Cardiac muscle cell (in vitro differentiated cells and primary cell): Measurements from ENCODE around the gene GASK1A. TPM values are rescaled to one million over a fixed set of nuclear protein-coding genes. Genes with fewer than 3 reads are reported as not detected.

ENCODE experiments used
- DNase-seq, 2 donors: peaks; one replicate each; pipeline versions ENCODE4 v3.0.0 to v3.0.0-alpha.2; 2010 to 2017; ENCODE audit warnings: low read depth in 1 of 2, low spot score in 1 of 2
- H3K27ac ChIP-seq: fragments of 200-600 bp; sonication (generic); 2 replicates; pipeline ENCODE4 v1.5.1; 2016
- H3K27me3 ChIP-seq: fragments of 200-600 bp; sonication (generic); 2 replicates; pipeline ENCODE4 v1.6.0; 2016; ENCODE audit warnings: control low read depth
- H3K36me3 ChIP-seq: fragments of 200-600 bp; sonication (generic); 2 replicates; pipeline ENCODE4 v1.5.1; 2016; ENCODE audit warnings: control low read depth
- H3K4me1 ChIP-seq: fragments of 200-600 bp; sonication (generic); 2 replicates; pipeline ENCODE4 v1.8.1; 2017; ENCODE audit warnings: low read depth, mild to moderate bottlenecking, mixed run types
- H3K4me3 ChIP-seq: fragments of 200-600 bp; sonication (generic); 2 replicates; pipeline ENCODE4 v1.5.1; 2016; ENCODE audit warnings: mild to moderate bottlenecking
- H3K9me3 ChIP-seq: fragments of 200-600 bp; sonication (generic); 2 replicates; pipeline ENCODE4 v1.5.1; 2017; ENCODE audit warnings: low read depth, mild to moderate bottlenecking, control low read depth
- CTCF ChIP-seq: IDR thresholded peaks from 2 replicates; pipeline ENCODE4 v1.5.1; 2012; ENCODE audit warnings: low read depth, mild to moderate bottlenecking, low read length
- polyA plus RNA-seq: library from polyadenylated mRNA; unstranded; fragments of >200 nt; fragmentation: Nextera tagmentation; extraction: Ambion mirVana; gene quantifications from 2 replicates; pipeline ENCODE4 v1.2.1, GENCODE V29; 2016
- total RNA-seq: library from RNA; depleted of rRNA; stranded (reverse); fragments of >200 nt; gene quantifications from 2 replicates; pipeline ENCODE4 v1.2.3, GENCODE V29; 2016

GASK1A gene
- total and polyA plus RNA-seq, 2 experiments from 2014 or later: 0.66 to 0.80 TPM

GRCh38 chr3:43024181-43024885 is 45.2 kb downstream of the GASK1A start:
- Histone ChIP-seq H3K9me3 (no peaks in the 10 kb centered on the region), H3K4me1 (no peaks in the 10 kb centered on the region), H3K27me3 (no peaks in the 10 kb centered on the region), H3K27ac (no peak overlapping the region), H3K36me3 (no peaks in the 10 kb centered on the region), H3K4me3 (no peak overlapping the region)
- DNase-seq: no peak
- TF ChIP-seq CTCF: no peak

- Histone ChIP-seq H3K27me3 (no peaks in the 10 kb centered on the region), H3K27ac (no peak overlapping the region), H3K4me3 (no peak overlapping the region), H3K4me1 (no peaks in the 10 kb centered on the region), H3K36me3 (no peaks in the 10 kb centered on the region), H3K9me3 (no peaks in the 10 kb centered on the region)
- no peak for DNase-seq
- no peak for TF ChIP-seq CTCF
These were observed 46.3 kb downstream of the GASK1A start for GRCh38 chr3:43025423-43025822.

GRCh38 chr3:43028001-43028400 is 48.9 kb downstream of the GASK1A start:
- DNase-seq: no peak
- no peak for TF ChIP-seq CTCF

GRCh38 chr3:43028678-43029490 is 49.8 kb downstream of the GASK1A start:
- H3K9me3 ChIP-seq: no peaks in the 10 kb centered on the region
- DNase-seq: no peak
- H3K4me1 ChIP-seq: no peaks in the 10 kb centered on the region
- no peaks in the 10 kb centered on the region for H3K27me3 ChIP-seq
- TF ChIP-seq CTCF: no peak
- no peaks in the 10 kb centered on the region for H3K36me3 ChIP-seq
- no peak overlapping the region for H3K4me3 ChIP-seq
- H3K27ac ChIP-seq: no peak overlapping the region

More at GRCh38 chr3:43028001-43028400, 48.9 kb downstream of the GASK1A start:
- no peak overlapping the region for H3K27ac ChIP-seq
- no peaks in the 10 kb centered on the region for H3K4me1 ChIP-seq
- H3K36me3 ChIP-seq: no peaks in the 10 kb centered on the region
- no peak overlapping the region for H3K4me3 ChIP-seq
- H3K9me3 ChIP-seq: no peaks in the 10 kb centered on the region
- no peaks in the 10 kb centered on the region for H3K27me3 ChIP-seq

- H3K36me3 ChIP-seq: no peaks in the 10 kb centered on the region
- no peaks in the 10 kb centered on the region for H3K4me1 ChIP-seq
- no peak for TF ChIP-seq CTCF
- H3K4me3 ChIP-seq: no peak overlapping the region
- no peak overlapping the region for H3K27ac ChIP-seq
- H3K9me3 ChIP-seq: no peaks in the 10 kb centered on the region
- no peak for DNase-seq
- no peaks in the 10 kb centered on the region for H3K27me3 ChIP-seq
These were observed 51.2 kb downstream of the GASK1A start for GRCh38 chr3:43030162-43030935.
